ENCODE results near the gene SPATA7.

The SPATA7 gene

DNA sequence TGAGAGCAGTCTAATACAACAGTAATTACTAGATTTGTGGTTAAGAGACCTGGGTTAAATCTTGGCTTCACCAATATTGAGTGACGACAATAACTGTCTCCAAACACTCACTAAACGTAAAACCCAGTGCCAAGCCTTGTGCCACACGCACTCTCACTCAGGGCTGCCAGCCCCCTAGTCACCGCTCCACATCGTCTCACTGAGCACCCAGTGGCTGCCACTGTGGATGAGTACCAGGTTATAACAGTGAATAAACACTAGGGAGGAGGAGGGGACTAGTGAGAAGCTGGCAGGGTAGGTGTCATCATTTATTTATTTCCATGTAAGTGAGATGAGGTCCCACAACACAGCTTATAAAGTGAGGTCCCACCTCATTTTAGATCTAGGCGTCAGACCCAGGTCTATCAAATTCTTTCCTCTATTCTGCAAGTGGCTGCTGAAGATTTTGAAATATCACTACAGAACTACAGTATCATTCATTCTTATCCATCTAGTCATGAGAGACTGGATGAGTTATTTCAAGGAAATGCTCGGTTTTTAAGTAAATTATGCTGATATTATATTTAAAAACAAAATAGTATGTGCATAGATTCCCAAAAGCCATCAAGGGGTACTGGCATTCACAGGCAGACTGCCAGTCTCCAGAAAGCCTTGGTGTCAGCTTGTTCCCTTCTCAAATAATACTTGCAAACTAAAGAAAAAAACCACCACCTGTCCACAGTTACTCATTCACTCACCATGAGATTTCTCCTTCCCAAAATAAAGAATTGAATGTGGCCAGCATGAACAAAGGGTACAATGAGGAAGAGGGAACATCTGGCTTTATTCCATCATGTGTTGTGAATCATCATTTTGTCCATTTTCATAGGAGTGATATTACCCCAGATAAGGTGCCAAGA lies 85.3 kb downstream of the SPATA7 start:
- H3K36me3 Mint-ChIP-seq (ENCODE audit: low read depth): peaks cover 81% of the 10 kb centered on the region
- no peaks in the 10 kb centered on the region for H3K27me3 Mint-ChIP-seq (ENCODE audit: low read depth, poor library complexity)
- DNase-seq: no peak
- H3K27ac Mint-ChIP-seq: no peak overlapping the region
- TF ChIP-seq, protein P1, sequence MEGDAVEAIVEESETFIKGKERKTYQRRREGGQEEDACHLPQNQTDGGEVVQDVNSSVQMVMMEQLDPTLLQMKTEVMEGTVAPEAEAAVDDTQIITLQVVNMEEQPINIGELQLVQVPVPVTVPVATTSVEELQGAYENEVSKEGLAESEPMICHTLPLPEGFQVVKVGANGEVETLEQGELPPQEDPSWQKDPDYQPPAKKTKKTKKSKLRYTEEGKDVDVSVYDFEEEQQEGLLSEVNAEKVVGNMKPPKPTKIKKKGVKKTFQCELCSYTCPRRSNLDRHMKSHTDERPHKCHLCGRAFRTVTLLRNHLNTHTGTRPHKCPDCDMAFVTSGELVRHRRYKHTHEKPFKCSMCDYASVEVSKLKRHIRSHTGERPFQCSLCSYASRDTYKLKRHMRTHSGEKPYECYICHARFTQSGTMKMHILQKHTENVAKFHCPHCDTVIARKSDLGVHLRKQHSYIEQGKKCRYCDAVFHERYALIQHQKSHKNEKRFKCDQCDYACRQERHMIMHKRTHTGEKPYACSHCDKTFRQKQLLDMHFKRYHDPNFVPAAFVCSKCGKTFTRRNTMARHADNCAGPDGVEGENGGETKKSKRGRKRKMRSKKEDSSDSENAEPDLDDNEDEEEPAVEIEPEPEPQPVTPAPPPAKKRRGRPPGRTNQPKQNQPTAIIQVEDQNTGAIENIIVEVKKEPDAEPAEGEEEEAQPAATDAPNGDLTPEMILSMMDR (IDR thresholded peaks at IDR 0.05): no peak
- H3K4me3 Mint-ChIP-seq: no peak overlapping the region
- H3K4me1 Mint-ChIP-seq: no peaks in the 10 kb centered on the region
- H3K9me3 Mint-ChIP-seq: no peaks in the 10 kb centered on the region

DNA sequence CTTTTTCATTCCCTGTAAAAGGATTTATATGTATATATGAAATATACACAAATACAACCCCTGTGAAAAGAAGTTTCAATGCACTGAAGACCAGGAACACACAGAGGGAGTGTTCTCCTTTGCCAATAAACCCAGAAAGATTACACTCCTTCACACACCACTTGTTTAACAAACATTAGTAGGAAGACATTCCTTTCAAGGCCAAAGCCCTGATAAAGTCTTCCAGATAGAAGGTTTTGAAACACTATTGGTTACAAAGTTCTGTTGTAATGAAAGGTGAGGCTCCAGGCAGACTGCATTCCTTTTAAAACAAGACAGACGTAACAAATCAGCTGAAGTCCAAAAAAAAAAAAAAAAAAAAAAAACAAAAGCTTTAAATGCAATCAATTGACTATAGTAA lies 88.3 kb downstream of the SPATA7 start:
- Mint-ChIP-seq H3K36me3 (ENCODE audit: low read depth) (peaks cover 83% of the 10 kb centered on the region), H3K27me3 (ENCODE audit: low read depth, poor library complexity) (no peaks in the 10 kb centered on the region), H3K4me1 (no peaks in the 10 kb centered on the region), H3K27ac (no peak overlapping the region), H3K9me3 (no peaks in the 10 kb centered on the region), H3K4me3 (no peak overlapping the region)
- no peak for DNase-seq
- TF ChIP-seq, protein P1 (IDR thresholded peaks at IDR 0.05): no peak

DNA sequence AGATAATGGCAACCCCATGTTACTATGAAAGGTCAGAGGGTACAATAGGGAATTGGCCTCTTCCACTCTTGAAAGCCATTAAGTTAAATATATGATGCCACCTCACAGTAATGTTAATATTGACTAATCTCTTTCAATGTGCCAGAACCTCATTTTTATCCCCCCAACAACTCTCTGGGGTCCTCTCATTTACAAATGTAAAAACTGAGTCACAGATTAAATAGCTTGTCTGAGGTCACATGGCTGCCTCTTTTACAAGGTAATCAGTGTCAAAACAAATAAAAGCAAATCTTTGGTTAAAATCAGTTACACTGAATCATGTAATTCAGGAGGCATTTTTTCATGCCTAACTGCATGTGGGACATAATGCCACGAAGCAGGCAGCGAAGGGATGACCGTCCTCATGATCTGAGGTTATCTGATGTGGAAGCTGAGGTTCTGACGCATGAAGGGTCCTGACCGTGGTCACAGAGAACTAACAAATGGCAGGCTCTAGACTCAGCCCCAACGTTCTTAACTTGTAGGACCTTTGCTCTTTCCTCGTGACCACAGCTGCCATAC lies 90.8 kb downstream of the SPATA7 start:
- Mint-ChIP-seq H3K27me3 (ENCODE audit: low read depth, poor library complexity) (no peaks in the 10 kb centered on the region), H3K4me3 (no peak overlapping the region), H3K36me3 (ENCODE audit: low read depth) (peaks cover 83% of the 10 kb centered on the region), H3K27ac (no peak overlapping the region), H3K4me1 (no peaks in the 10 kb centered on the region), H3K9me3 (no peaks in the 10 kb centered on the region)
- DNase-seq: no peak
- TF ChIP-seq, protein P1 (IDR thresholded peaks at IDR 0.05): no peak

DNA sequence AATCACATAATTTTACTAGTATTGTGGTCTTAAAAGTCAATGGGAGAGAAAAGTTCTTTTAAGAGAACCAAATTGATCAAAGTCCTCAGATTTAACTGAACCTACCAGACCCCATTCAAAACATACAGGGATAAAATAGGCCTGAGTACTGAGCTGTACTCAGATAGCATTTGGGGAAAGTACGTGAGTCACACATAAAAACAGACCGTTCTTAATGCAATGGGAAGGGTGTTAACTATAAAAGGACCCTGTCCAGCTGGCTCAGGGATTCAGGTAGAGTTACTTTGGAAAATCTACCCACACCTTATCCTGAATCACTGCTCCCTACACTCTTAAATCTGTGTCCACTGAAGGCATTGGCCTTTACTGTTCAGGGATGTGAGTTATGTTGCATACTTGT lies 91.4 kb downstream of the SPATA7 start:
- Mint-ChIP-seq H3K27me3 (ENCODE audit: low read depth, poor library complexity) (no peaks in the 10 kb centered on the region), H3K27ac (no peak overlapping the region), H3K4me3 (no peak overlapping the region)

DNA sequence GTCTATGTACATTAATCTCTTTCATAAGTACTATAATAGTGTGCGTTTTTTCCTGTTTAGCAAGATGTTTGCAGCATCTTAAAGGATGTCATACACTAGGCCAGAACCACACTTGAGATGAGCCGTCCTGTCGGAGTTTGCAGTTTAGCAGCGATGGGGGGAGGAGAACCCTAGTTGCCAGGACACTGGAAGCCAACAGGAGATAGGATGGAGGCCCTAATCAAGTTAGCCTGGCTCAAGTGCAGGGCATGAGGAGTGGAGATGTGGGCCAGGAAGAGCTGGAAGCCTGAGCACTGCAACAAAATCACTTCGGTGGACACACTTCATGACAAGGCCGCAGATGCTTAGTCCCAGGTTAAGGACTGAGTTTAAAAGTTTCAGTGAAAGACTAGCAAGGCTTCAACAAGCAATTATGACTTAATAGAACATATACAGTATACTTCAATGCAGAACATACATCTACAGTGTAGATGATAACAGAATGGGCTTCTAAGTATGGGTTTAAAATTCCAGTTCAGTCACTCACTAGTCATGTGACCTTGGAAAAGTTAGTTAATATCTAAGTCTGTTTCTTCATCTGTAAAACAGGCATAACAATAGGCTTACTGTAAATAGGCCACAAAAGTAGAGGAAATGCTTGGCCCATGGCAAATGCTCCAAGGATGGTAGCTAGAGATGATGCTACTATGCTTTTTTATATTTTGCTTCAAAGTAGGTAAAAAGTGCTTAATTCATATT lies 92.2 kb downstream of the SPATA7 start:
- DNase-seq: no peak
- Mint-ChIP-seq H3K27ac (no peak overlapping the region), H3K9me3 (no peaks in the 10 kb centered on the region), H3K27me3 (ENCODE audit: low read depth, poor library complexity) (no peaks in the 10 kb centered on the region), H3K36me3 (ENCODE audit: low read depth) (peaks cover 86% of the 10 kb centered on the region), H3K4me1 (no peaks in the 10 kb centered on the region), H3K4me3 (no peak overlapping the region)
- TF ChIP-seq, protein P1 (IDR thresholded peaks at IDR 0.05): no peak

More for the DNA sequence above, 91.4 kb downstream of the SPATA7 start:
- Mint-ChIP-seq H3K4me1 (no peaks in the 10 kb centered on the region), H3K9me3 (no peaks in the 10 kb centered on the region), H3K36me3 (ENCODE audit: low read depth) (peaks cover 81% of the 10 kb centered on the region)
- TF ChIP-seq, protein P1 (IDR thresholded peaks at IDR 0.05): no peak
- no peak for DNase-seq
